GM19240 (cell line): ENCODE data around the gene TFIP11.

Experiments
- DNase-seq: peaks from one replicate; pipeline ENCODE4 v3.0.0; 2011; ENCODE audit warnings: low spot score; ENCODE audit not compliant: insufficient read length

TFIP11 gene

GRCh38 chr22:26512149-26512793, at the start of gene TFIP11:
TSS of gene TFIP11 (minus strand) at chr22:26512473. CDS start at chr22:26510272, 2,201 bp downstream.
- DNase-seq = peak; percentile 98

GRCh38 chr22:26561756-26562417, 49.6 kb upstream of the TFIP11 start:
- no peak for DNase-seq

- DNase-seq = no peak
Observed at GRCh38 chr22:26559961-26560575, 47.8 kb upstream of the TFIP11 start.

DNA sequence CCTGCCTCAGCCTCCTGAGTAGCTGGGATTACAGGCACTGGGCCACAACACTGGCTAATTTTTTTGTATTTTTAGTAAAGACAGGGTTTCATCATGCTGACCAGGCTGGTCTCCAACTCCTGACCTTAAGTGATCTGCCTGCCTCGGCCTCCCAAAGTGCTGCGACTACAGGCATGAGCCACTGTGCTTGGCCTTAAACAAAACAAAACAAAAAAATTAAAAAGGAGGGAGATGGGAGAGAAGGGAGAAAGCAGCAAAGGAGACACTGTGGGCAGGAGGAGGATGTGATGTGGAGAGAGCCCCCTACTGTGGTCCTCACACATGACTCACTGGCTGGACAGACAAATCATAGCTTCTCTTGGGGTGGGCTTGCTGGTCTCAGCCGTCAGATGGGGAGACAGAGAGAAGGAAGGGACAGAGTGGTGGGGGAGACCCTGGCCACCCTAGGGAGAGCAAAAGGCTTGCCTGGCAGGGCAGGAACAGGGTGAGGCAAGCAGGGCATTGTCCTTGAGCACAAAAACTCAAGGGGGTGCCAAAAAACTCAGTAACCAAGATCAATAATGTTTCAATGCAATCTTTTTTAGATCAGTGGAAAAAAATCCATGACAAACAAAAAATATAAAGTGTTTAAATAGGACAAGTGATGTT, 46.1 kb upstream of the TFIP11 start:
- DNase-seq = no peak

GRCh38 chr22:26556904-26557303, 44.6 kb upstream of the TFIP11 start:
- DNase-seq = no peak

DNA sequence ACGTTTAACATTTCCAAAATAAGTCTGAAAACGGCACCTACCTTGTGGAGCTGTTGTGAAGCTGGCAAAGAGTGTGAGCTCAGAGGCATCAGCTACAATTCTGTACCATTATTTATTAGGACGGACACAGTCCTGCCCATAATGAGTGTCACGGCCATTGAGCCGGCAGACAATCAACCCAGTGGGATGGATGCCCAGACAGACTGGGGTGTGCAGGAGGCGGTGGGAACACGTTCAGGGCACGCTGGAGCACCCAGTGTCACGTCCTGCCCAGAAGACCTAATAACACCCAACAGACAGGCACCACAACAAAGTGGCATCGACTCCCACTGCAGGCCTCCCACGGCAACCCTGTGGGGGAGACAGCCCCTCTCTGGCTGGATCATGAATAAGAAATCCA, 43.2 kb upstream of the TFIP11 start:
- no peak for DNase-seq

GRCh38 chr22:26554956-26555355, 42.7 kb upstream of the TFIP11 start:
- DNase-seq = no peak

- DNase-seq = no peak
Observed at GRCh38 chr22:26553056-26553752, 40.9 kb upstream of the TFIP11 start.

DNA sequence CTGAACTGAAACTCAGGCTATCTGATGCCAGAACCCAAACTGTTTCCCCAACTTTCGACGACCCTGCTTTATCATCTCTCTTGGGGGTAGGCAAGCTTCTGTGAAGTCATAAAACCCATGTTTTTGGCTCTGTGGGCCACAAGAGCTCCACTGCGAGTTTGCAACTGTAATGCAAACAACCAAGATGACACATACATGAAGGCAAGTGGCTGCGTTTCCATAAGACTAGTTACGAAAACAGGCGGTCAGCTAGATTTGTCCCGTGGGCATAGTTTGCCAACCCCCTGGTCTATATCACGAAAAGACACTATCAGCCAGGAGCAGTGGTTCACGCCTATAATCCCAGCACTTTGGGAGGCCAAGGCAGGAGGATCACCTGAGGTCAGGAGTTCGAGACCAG, 40.2 kb upstream of the TFIP11 start:
- no peak for DNase-seq

- DNase-seq = no peak
Observed at GRCh38 chr22:26551568-26551967, 39.3 kb upstream of the TFIP11 start.

DNA sequence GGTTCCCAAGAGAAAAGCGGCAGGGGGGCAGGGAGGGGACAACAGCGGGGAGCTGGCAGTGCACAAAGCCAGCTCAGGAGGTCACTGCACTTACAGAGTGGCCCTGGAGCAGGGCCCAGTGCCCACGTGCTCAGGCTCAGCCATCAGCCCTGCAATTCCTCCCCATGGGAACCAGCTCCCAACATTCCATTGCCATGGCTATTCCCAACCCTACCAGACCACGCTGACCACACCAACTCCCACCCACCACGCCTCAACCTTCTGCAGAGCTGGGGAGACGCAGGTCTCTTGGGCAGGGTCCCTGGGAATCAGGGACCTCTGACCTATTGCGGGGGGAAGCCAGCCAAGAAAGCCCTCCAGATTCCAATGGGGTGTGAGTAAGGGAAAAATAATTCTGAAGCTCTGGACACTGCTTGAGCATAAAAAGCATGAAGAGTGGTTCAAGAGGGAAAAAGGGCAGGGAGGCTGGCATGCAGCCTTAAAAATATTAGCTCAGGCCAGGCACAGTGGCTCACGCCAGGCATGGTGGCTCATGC, 38.3 kb upstream of the TFIP11 start:
- no peak for DNase-seq

DNA sequence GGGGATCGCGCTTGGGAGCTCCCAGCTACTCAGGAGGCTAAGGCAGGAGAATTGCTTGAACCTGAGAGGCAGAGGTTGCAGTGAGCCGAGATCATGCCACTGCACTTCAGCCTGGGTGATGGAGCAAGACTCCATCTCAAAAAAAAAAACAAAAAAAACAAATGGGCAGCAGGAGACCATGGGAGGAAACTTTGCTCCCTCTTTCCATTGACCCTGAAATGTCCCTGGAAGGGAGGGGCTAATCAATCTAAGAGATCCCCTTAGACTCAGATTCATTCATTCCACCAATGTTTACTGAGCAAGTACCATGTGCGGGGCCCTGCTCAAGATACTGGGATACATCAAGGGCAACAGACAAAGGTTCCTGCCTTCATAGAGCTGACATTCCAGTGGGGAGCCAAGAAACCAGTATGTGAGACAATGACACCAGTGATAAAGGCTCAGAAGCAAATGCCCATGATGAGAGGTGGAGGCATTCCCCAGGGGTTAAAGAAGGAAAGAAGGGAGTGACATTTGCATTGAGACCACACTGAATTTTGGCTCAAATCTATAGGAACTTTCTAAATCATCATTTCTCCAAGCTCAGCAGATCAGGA, 37.7 kb upstream of the TFIP11 start:
- DNase-seq = no peak

- DNase-seq = no peak
Observed at GRCh38 chr22:26548984-26549383, 36.7 kb upstream of the TFIP11 start.

GRCh38 chr22:26548303-26548702, 36.0 kb upstream of the TFIP11 start:
- no peak for DNase-seq

GRCh38 chr22:26547837-26548236, 35.6 kb upstream of the TFIP11 start:
- DNase-seq = no peak

- DNase-seq = no peak
Observed at GRCh38 chr22:26547426-26547825, 35.2 kb upstream of the TFIP11 start.

DNA sequence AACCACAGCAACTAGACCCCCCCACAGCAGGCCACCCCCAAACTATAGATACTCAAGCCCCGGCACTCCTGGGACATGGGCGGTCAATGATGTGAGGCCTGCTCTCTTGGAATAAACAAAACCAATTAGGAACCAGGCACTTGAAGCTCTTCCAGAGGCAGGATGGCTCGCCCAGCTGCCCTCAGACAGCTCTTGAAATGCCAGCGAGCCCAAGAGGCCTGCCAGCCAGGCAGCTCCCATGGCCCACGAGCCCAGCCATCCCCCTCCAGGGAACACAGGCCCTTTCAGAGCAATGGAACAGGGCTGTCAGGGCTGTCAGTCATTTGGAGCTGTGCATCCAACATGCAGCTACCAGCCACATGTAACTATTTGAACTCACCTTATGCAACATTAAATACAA, 34.0 kb upstream of the TFIP11 start:
- no peak for DNase-seq

- no peak for DNase-seq
Observed at GRCh38 chr22:26545827-26546226, 33.6 kb upstream of the TFIP11 start.

DNA sequence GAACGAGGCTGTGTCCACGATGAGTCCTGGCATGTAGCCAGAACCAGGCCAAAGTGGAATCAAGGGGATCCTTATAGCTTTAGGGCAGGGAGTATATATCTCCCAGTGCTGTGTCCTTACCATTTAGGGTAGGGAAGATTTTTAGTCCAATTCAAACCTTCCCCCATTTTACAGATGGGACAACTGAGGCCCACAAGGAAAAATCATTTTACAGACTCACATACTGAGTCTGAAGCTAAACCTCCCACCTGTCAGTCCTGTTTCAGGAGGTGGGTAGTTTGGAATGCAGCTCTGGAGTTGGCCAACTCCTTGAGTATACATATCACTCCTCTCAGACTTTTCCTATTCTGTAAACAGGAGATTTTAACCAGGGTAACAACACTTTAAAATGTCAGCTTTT, 33.1 kb upstream of the TFIP11 start:
- no peak for DNase-seq

DNA sequence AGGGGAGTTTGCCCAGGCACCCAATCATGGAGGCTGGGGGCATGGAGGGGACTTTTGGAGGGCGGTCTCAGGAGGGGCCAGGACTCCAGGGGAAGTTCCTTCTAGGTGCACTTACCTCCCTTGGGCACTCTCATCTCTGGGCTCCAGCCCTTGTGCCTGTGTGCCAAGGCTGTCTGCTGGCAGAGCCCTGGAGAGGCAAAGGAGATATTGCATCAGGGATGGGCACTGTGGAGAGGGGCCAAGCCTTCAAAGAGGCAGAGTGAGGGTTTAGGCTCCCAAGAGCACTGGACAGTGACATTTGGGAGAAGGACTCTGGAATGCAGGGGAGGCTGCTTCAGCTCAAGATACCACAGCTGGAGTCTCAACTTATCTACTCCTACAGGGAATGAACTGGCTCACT, 32.2 kb upstream of the TFIP11 start:
- DNase-seq = no peak

- no peak for DNase-seq
Observed at GRCh38 chr22:26542831-26543230, 30.6 kb upstream of the TFIP11 start.
